OCI-M2 (cell line): ENCODE data around the gene MYEF2.

ENCODE experiments used
- DNase-seq: peaks from one replicate; lab custom pipeline; 2025; ENCODE audit not compliant: unreplicated experiment; lab: John Stamatoyannopoulos, UW

The MYEF2 gene, protein sequence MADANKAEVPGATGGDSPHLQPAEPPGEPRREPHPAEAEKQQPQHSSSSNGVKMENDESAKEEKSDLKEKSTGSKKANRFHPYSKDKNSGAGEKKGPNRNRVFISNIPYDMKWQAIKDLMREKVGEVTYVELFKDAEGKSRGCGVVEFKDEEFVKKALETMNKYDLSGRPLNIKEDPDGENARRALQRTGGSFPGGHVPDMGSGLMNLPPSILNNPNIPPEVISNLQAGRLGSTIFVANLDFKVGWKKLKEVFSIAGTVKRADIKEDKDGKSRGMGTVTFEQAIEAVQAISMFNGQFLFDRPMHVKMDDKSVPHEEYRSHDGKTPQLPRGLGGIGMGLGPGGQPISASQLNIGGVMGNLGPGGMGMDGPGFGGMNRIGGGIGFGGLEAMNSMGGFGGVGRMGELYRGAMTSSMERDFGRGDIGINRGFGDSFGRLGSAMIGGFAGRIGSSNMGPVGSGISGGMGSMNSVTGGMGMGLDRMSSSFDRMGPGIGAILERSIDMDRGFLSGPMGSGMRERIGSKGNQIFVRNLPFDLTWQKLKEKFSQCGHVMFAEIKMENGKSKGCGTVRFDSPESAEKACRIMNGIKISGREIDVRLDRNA

GRCh38 chr15:48177766-48178647 lies at the start of gene MYEF2:
Gene MYEF2, minus strand, starts transcription at chr15:48178295. Its CDS starts 58 bp downstream, at chr15:48178237.
- no peak for DNase-seq

DNA sequence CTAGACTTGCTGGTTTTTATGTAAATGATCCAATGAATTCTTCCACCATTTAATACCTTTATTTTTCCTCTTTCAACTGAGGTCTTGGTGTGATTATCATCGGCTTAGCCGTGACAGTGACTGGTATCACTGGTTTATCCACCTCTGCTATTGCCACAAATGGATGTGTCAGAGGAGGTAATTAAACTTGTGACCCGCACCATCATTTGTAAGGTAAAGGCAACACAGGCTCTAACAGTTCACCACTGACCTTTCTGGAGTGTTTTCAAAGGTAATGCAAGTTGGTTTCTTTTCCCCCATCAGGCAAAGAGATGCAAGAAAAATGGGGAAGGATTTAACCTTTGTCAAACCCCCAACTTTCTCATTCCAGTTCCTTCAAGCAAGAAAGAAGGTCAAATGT lies 47.7 kb upstream of the MYEF2 start:
- DNase-seq = no peak

DNA sequence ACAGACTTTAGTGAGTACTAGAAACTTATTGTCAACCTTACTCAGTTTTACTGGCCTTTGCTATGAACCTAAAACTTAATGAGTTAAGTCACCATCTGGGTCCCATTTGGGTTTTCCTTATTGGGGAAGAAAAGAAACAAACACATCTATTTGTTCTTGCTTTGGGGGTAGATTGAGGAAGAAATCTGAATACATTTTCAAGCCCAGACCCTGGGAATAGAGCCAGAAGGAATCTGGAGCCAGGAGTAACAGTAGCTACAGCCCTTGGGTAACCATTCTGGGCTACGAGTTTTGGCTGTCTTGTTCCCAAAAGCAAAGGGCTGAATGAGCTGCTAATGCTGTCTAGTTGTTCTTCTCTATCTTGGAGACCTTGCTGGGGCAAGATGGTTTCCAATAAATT lies 44.5 kb upstream of the MYEF2 start:
- no peak for DNase-seq

DNA sequence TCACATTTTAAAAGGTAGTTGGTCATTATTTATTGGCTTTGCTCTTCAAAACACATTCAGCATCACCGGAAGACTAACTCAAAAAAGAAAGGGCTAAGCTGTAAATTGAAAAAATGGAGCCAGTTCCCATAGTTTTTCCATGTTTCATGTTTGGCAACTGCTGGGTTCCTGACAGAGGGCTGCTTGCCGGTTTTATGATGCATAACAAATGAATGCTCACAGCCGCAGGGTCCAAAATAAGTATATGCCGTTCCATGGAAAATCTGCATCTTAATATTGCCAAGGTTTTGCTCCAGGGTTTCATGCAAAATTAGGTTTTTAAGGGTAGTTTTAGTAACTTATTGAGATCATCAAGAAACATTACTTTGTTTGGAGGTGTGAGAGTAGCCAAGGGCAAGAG lies 43.8 kb upstream of the MYEF2 start:
- no peak for DNase-seq

DNA sequence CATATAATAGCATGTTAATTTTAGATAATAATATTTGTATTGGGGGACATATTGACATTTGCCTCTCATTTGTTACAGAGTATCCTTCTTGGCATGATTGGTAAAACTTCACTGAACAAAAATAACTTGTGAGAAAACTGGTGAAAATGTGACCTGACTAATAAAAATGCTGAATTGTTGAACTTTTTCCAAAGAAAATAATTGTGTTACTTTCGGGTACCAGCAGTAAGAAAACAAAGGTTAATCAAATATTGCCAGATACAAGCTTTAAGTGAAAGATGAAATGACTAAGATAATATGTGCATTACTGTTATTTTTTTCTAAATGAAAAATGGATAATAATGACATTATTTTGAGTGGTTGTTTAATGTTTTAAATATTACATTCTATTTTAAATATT lies 43.2 kb upstream of the MYEF2 start:
- DNase-seq = no peak

GRCh38 chr15:48205981-48206380 lies 27.9 kb upstream of the MYEF2 start, which contains the start of gene SLC12A1:
Gene SLC12A1, plus strand, starts transcription at chr15:48206302. Its CDS starts 1,418 bp downstream, at chr15:48207720.
- DNase-seq = no peak

GRCh38 chr15:48202068-48202467 lies 24.0 kb upstream of the MYEF2 start:
- DNase-seq = no peak

DNA sequence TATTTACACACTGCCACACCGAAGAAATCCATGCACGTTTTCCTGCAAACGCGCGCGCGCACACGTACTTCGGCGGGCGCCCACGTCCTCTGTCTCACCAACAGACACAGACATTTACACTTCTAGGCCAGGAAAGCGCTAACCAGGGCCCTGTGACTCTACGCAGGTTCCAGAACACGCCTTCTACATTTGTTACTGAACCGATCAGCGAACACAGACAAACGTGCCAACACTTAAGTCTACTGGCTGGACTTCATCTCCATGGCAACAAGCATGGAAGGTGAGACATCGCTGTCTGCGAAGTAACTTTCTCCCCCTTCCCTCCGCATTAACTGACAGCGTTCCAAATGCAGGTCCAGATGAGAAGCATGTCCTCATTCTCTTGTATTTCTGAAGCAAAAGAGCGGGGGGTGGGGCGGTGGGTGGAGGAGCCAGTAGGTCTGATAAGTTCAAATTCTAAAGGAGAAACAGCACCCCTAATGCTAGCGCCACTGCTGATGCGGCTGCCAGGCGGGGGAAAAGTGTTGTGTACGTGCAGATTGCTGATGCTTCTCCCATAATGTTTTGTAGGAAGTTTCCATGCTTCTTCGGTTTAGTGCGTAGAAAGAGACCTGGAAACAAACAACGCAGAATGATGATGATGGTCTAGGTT lies 13.6 kb upstream of the MYEF2 start, which contains the start of gene CTXN2:
Gene CTXN2, plus strand, starts transcription at position 92 of the 652 bp plus-strand sequence. CDS start 9,636 bp downstream, outside the sequence.
- no peak for DNase-seq

- DNase-seq = no peak
These were observed 13.0 kb upstream of the MYEF2 start for GRCh38 chr15:48190932-48191573.

GRCh38 chr15:48186271-48186670 lies 8.2 kb upstream of the MYEF2 start:
- DNase-seq = no peak

- DNase-seq = no peak
These were observed 7.4 kb upstream of the MYEF2 start for GRCh38 chr15:48185529-48185928.

GRCh38 chr15:48182749-48183148 lies 4.7 kb upstream of the MYEF2 start:
- no peak for DNase-seq

DNA sequence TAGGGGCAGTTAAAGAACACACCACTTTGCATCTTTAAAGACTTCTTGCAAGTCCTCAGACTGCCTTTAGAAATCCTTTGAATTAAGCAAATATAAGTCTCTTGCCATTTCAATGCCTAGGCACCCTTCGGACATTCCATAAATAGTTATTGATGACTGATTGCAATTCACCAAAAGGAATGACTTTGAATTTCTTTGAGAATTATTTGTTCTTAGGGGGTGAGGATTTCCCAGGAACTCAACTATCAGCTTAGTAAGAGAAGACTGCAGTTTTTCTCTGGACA lies 495 bp upstream of the MYEF2 start:
- DNase-seq = no peak

- DNase-seq = no peak
These were observed 721 bp downstream of the MYEF2 start for GRCh38 chr15:48177383-48177765.

DNA sequence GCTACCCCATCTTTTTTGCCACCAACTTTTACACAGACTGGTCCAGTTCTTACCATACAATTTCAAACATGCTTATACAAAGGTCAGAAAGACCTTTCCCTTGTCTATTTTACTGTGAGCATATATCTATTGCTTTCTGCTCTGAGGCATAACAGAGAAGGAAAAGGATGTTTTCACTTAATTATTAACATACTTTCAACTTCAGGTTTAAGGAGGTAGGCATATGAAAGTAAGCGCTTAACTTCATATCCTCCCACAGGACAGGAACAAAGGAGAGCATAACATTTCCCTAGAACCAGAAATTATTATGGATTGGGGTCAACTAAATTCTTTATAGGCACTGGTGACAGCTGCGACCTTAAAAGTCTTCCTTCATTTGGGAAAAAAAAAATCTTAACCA lies 1.1 kb downstream of the MYEF2 start:
- DNase-seq = no peak

GRCh38 chr15:48176112-48176511 lies 2.0 kb downstream of the MYEF2 start:
- DNase-seq = no peak

DNA sequence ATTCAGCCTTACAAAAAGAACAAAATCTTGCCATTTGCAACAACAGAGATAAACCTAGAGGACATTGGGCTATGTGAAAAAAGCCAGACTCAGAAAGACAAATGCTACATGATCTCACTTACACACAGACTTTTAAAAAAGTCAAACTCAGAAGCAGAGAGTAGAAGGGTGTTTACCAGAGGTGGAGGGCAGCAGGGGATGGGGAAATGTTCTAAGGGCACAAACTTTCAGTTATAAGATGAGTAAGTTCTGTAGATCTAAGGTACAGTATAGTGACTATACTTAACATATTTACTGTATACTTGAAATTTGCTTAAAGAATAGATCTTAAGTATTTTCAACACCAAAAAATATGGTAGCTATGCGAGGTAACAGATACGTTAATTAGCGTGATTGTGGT lies 3.0 kb downstream of the MYEF2 start:
- DNase-seq = no peak

GRCh38 chr15:48170981-48171380 lies 7.1 kb downstream of the MYEF2 start:
- DNase-seq = no peak

- DNase-seq = no peak
These were observed 9.5 kb downstream of the MYEF2 start for GRCh38 chr15:48168616-48169015.

DNA sequence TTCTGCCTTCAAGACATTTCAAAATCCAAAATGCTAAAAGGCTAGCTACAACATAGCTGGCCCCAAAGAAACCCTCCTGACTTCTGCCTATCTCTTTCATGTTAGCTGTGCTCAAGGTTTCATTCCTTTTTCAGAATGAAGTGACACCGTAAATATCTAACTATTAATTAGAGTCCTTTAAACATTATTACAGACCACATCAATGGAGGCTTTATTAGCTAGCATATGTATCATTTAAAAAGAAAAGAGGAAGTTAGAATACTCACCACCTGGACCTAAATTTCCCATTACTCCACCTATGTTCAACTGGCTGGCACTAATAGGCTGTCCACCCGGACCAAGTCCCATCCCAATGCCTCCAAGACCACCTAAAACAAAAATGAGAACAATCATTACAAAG lies 24.6 kb downstream of the MYEF2 start:
- no peak for DNase-seq

GRCh38 chr15:48149858-48150257 lies 28.2 kb downstream of the MYEF2 start:
- DNase-seq = no peak
